Osteoblast (primary cell): ENCODE results near the gene A1BG. TPM values are rescaled to one million over a fixed set of nuclear protein-coding genes. Genes with fewer than 3 reads are reported as not detected.

ENCODE experiments used
- DNase-seq: peaks from one replicate; pipeline ENCODE4 v3.0.0; 2011; ENCODE audit warnings: low spot score, mixed read lengths; ENCODE audit not compliant: insufficient read length; ENCODE audit errors: missing footprints
- H2AFZ ChIP-seq: 2 replicates; pipeline ENCODE4 v1.6.0; 2011; ENCODE audit warnings: mild to moderate bottlenecking, low read length
- H3K27ac ChIP-seq: 2 replicates; pipeline ENCODE4 v1.5.1; 2011; ENCODE audit warnings: mild to moderate bottlenecking, low read depth, low read length, moderate library complexity
- H3K27me3 ChIP-seq: 2 replicates; pipeline ENCODE4 v1.6.0; 2012; ENCODE audit warnings: mild to moderate bottlenecking, control low read depth, inconsistent platforms, low read length, moderate library complexity; ENCODE audit not compliant: insufficient read depth
- H3K36me3 ChIP-seq: 2 replicates; pipeline ENCODE4 v1.5.1; 2011; ENCODE audit warnings: mild to moderate bottlenecking, low read length, control low read depth, moderate library complexity; ENCODE audit not compliant: insufficient read depth
- H3K4me1 ChIP-seq: 2 replicates; pipeline ENCODE4 v1.5.1; 2011; ENCODE audit warnings: mild to moderate bottlenecking, low read length, control low read depth, moderate library complexity; ENCODE audit not compliant: insufficient read depth
- H3K4me2 ChIP-seq: 2 replicates; pipeline ENCODE4 v1.6.0; 2011; ENCODE audit warnings: mild to moderate bottlenecking, low read length; ENCODE audit not compliant: insufficient read depth
- H3K4me3 ChIP-seq: fragments of 200-600 bp; sonication (generic); 3 replicates; pipeline ENCODE4 v1.5.1; 2012; ENCODE audit warnings: mild to moderate bottlenecking, low read length, inconsistent platforms; ENCODE audit not compliant: insufficient read depth
- H3K79me2 ChIP-seq: 2 replicates; pipeline ENCODE4 v1.6.0; 2012; ENCODE audit warnings: mild to moderate bottlenecking, low read length, control low read depth, inconsistent platforms; ENCODE audit not compliant: insufficient read depth
- H3K9me3 ChIP-seq: 2 replicates; pipeline ENCODE4 v1.5.1; 2011; ENCODE audit warnings: low read depth, low read length, control low read depth
- H4K20me1 ChIP-seq: 2 replicates; pipeline ENCODE4 v1.6.0; 2012; ENCODE audit warnings: mild to moderate bottlenecking, low read length, control low read depth; ENCODE audit not compliant: insufficient read depth
- CTCF ChIP-seq: IDR thresholded peaks from 2 replicates; pipeline ENCODE4 v1.5.1; 2011; ENCODE audit warnings: mild to moderate bottlenecking, low read depth, low read length, moderate library complexity; ENCODE audit errors: extremely low read depth
- total RNA-seq: library from RNA; depleted of rRNA; stranded (reverse); fragments of >200 nt; gene quantifications from 2 replicates; pipeline ENCODE4 v1.2.3, GENCODE V29; 2012

Gene A1BG
- total RNA-seq, result 1.1 and 1.5 TPM in 2 replicates

GRCh38 chr19:58352760-58353671 is at the start of gene A1BG:
Gene A1BG, minus strand, starts transcription at chr19:58353492. Its CDS starts 55 bp downstream, at chr19:58353437.
- Histone ChIP-seq H3K79me2 (no peaks in the 10 kb centered on the region), H4K20me1 (no peaks in the 10 kb centered on the region), H2AFZ (no peak within 1 kb of the TSS), H3K36me3 (no peaks in the 10 kb centered on the region), H3K4me3 (no peak within 1 kb of the TSS), H3K27ac (no peak within 1 kb of the TSS), H3K4me2 (no peak within 1 kb of the TSS), H3K9me3 (no peaks in the 10 kb centered on the region), H3K27me3 (peaks cover 31% of the 10 kb centered on the region), H3K4me1 (no peaks in the 10 kb centered on the region)
- TF ChIP-seq CTCF, result no peak
- peak; percentile 62 for DNase-seq

- DNase-seq, result peak; percentile 84
- peaks cover 4% of the 10 kb centered on the region for H3K79me2 ChIP-seq
- H4K20me1 ChIP-seq, result peaks cover 2% of the 10 kb centered on the region
- peaks cover 12% of the 10 kb centered on the region for H3K4me1 ChIP-seq
- H3K27me3 ChIP-seq, result peaks cover 4% of the 10 kb centered on the region
- H3K9me3 ChIP-seq, result no peaks in the 10 kb centered on the region
- peak overlapping the region; percentile 78 for H3K4me2 ChIP-seq
- H2AFZ ChIP-seq, result peak overlapping the region; percentile 20
- no peak overlapping the region for H3K27ac ChIP-seq
- H3K4me3 ChIP-seq, result peak overlapping the region; percentile 76
- no peaks in the 10 kb centered on the region for H3K36me3 ChIP-seq
- no peak for TF ChIP-seq CTCF
Measured at GRCh38 chr19:58401840-58402421, 48.6 kb upstream of the A1BG start.

- Histone ChIP-seq H3K9me3 (no peaks in the 10 kb centered on the region), H4K20me1 (no peaks in the 10 kb centered on the region), H3K27me3 (peaks cover 5% of the 10 kb centered on the region), H3K79me2 (no peaks in the 10 kb centered on the region), H3K36me3 (no peaks in the 10 kb centered on the region), H3K27ac (peak overlapping the region; percentile 55), H3K4me2 (peak overlapping the region; percentile 84), H2AFZ (peak overlapping the region; percentile 90), H3K4me1 (peaks cover 12% of the 10 kb centered on the region), H3K4me3 (peak overlapping the region; percentile 76)
- TF ChIP-seq CTCF, result no peak
- peak; percentile 100 for DNase-seq
Measured at GRCh38 chr19:58400916-58401839, 47.9 kb upstream of the A1BG start.
